SK-N-SH (cell line): Measurements from ENCODE around the gene TAS2R30. TPM values are rescaled to one million over a fixed set of nuclear protein-coding genes. Genes with fewer than 3 reads are reported as not detected.

ENCODE experiments used
- CTCF ChIA-PET: fragments of 300-600, 350-600 bp; formaldehyde crosslinking; extraction: SDS; loops from one replicate; lab custom pipeline; 2021; lab: Yijun Ruan, JAX
- POLR2A ChIA-PET: fragments of 350-600 bp; sonication (Branson Sonifier 250); formaldehyde crosslinking; extraction: SDS; loops from one replicate; lab custom pipeline; 2020; ENCODE audit warnings: antibody characterized with exemption, inconsistent platforms; lab: Yijun Ruan, JAX
- DNase-seq: peaks from one replicate; pipeline ENCODE4 v3.0.0; 2012
- H2AFZ ChIP-seq: fragments of 200-600 bp; sonication (generic); 2 replicates; pipeline ENCODE4 v1.8.1; 2016; ENCODE audit warnings: antibody characterized with exemption, mild to moderate bottlenecking, low read depth
- H3F3A ChIP-seq: fragments of 200-600 bp; sonication (generic); replicated peaks from 2 replicates; pipeline ENCODE3; 2016; ENCODE audit warnings: antibody characterized with exemption, mild to moderate bottlenecking; ENCODE audit not compliant: insufficient read depth
- H3K27ac ChIP-seq, 2 experiments: fragments of 200-500 bp in 1 of 2; fragments of 200-600 bp in 1 of 2; sonication (Bioruptor generic) in 1 of 2; sonication (generic), shearing (Covaris generic) in 1 of 2; 2 replicates each; pipeline versions ENCODE4 v1.5.1 to v1.6.1; 2014 to 2016; ENCODE audit warnings: low read depth in 2 of 2, inconsistent platforms in 1 of 2, low read length in 1 of 2, mild to moderate bottlenecking in 1 of 2, mixed read lengths in 1 of 2
- H3K27me3 ChIP-seq: fragments of 200-600 bp; sonication (generic), shearing (Covaris generic); 2 replicates; pipeline ENCODE4 v1.6.1; 2016; ENCODE audit warnings: mixed run types; ENCODE audit not compliant: insufficient read depth
- H3K36me3 ChIP-seq, 2 experiments: fragments of 200-500 bp in 1 of 2; fragments of 200-600 bp in 1 of 2; sonication (Bioruptor generic) in 1 of 2; sonication (generic) in 1 of 2; replicated peaks in 1 of 2; 2 replicates each; pipeline versions ENCODE3 to v1.5.1; 2014 to 2016; ENCODE audit warnings: low read length in 1 of 2, mild to moderate bottlenecking in 1 of 2; ENCODE audit not compliant: insufficient read depth in 2 of 2, control insufficient read depth in 1 of 2
- H3K4me1 ChIP-seq, 2 experiments: fragments of 200-500 bp in 1 of 2; fragments of 200-600 bp in 1 of 2; sonication (Bioruptor generic) in 1 of 2; sonication (generic), shearing (Covaris generic) in 1 of 2; 2 replicates each; pipeline versions ENCODE4 v1.5.1 to v1.6.1; 2014 to 2016; ENCODE audit warnings: low read depth in 1 of 2, low read length in 1 of 2, mixed run types in 1 of 2; ENCODE audit not compliant: insufficient read depth in 2 of 2, control insufficient read depth in 1 of 2
- H3K4me2 ChIP-seq: fragments of 200-600 bp; sonication (generic), shearing (Covaris generic); 2 replicates; pipeline ENCODE4 v1.6.1; 2017; ENCODE audit warnings: mixed run types
- H3K4me3 ChIP-seq, 2 experiments: fragments of 200-500 bp in 1 of 2; fragments of 200-600 bp in 1 of 2; sonication (Bioruptor generic) in 1 of 2; sonication (generic), shearing (Covaris generic) in 1 of 2; 2 replicates each; pipeline versions ENCODE4 v1.5.1 to v1.8.1; 2014 to 2016; ENCODE audit warnings: low read depth in 2 of 2, inconsistent platforms in 1 of 2, low read length in 1 of 2, mild to moderate bottlenecking in 1 of 2, mixed read lengths in 1 of 2, moderate library complexity in 1 of 2
- H3K79me2 ChIP-seq: fragments of 200-600 bp; sonication (generic); 2 replicates; pipeline ENCODE4 v1.8.1; 2017; ENCODE audit warnings: mild to moderate bottlenecking; ENCODE audit not compliant: insufficient read depth
- H3K9ac ChIP-seq: fragments of 200-600 bp; sonication (generic); 2 replicates; pipeline ENCODE4 v1.6.1; 2017; ENCODE audit warnings: mixed run types
- H3K9me2 ChIP-seq: fragments of 200-600 bp; sonication (generic); 2 replicates; pipeline ENCODE4 v1.6.1; 2017; ENCODE audit warnings: mixed run types
- H3K9me3 ChIP-seq: fragments of 200-600 bp; sonication (generic); 2 replicates; pipeline ENCODE4 v1.6.1; 2017; ENCODE audit warnings: mixed run types, mild to moderate bottlenecking, moderate library complexity
- H4K20me1 ChIP-seq: fragments of 200-600 bp; sonication (generic); 2 replicates; pipeline ENCODE4 v1.6.1; 2017; ENCODE audit warnings: mild to moderate bottlenecking, mixed run types; ENCODE audit not compliant: insufficient read depth
- FOSL2 ChIP-seq: IDR thresholded peaks from 2 replicates; pipeline ENCODE4 v1.4.0; 2012; ENCODE audit warnings: low read depth, mild to moderate bottlenecking, moderate library complexity, borderline replicate concordance
- GATA2 ChIP-seq: sonication (generic); formaldehyde crosslinking; IDR thresholded peaks from 2 replicates; pipeline ENCODE4 v1.5.0; 2020; ENCODE audit warnings: mild to moderate bottlenecking, missing genetic modification reagents
- JUND ChIP-seq: IDR thresholded peaks from 2 replicates; pipeline ENCODE4 v1.4.0; 2012
- MXI1 ChIP-seq: IDR thresholded peaks from 2 replicates; pipeline ENCODE4 v1.6.1; 2012; ENCODE audit warnings: mild to moderate bottlenecking, low read depth, low read length, improper control_type of control experiment
- POLR2AphosphoS5 ChIP-seq: IDR thresholded peaks from 2 replicates; pipeline ENCODE4 v1.6.1; 2012; ENCODE audit warnings: low read depth, low read length
- RAD21 ChIP-seq: IDR thresholded peaks from 2 replicates; pipeline ENCODE4 v1.6.1; 2012; ENCODE audit warnings: mild to moderate bottlenecking, low read length
- TEAD4 ChIP-seq: IDR thresholded peaks from 2 replicates; pipeline ENCODE4 v1.4.0; 2012; ENCODE audit warnings: mild to moderate bottlenecking, borderline replicate concordance; ENCODE audit not compliant: insufficient read depth
- WGBS: methylation state at CpG from one replicate; pipeline ENCODE4 v1.1.6; 2017; ENCODE audit warnings: low lambda C conversion rate; 5-methylcytosine and 5-hydroxymethylcytosine counted together
- polyA plus RNA-seq, 3 experiments: library from polyadenylated mRNA; depleted of rRNA; stranded (reverse); fragments of >200 nt; gene quantifications; 2 replicates each; pipeline ENCODE4 v1.2.3, GENCODE V29; 2012
- small RNA-seq, 7 experiments: library from RNA; depleted of rRNA; stranded (forward); fragments of <200 nt; gene quantifications; one replicate each; pipeline ENCODE3, GENCODE V24; 2012
- TF ChIP-seq, protein P1 (sequence below): fragments of 150-350 bp; IDR thresholded peaks from 2 replicates; pipeline ENCODE4 v1.6.1; 2016; ENCODE audit warnings: mild to moderate bottlenecking, low read depth, low read length
- TF ChIP-seq, protein P2 (sequence below): IDR thresholded peaks from 2 replicates; pipeline ENCODE4; 2012

The TAS2R30 gene
- polyA plus RNA-seq, 1 of the 3 experiments (the other 2 are of a cell fraction) = 0.05 TPM

DNA sequence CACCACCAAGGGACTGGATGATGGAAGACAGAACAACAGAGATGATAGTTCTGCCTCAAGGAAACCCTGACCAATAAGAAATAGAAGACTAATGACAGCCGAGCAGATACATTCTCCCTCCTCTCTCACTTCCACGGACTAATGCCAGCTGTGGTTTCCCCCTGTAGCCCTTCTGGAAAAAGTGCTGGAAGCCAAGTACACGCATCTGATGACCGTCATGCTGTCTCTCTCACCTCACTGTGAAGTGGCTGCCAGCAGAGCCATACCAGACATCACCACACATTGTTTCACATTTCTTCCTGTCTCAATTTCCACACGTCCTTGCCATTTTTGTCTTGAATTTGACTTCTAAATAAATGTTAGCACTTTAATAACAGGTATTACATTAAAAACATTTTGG lies 45.2 kb downstream of the TAS2R30 start (continued):
- TF ChIP-seq, protein P1, sequence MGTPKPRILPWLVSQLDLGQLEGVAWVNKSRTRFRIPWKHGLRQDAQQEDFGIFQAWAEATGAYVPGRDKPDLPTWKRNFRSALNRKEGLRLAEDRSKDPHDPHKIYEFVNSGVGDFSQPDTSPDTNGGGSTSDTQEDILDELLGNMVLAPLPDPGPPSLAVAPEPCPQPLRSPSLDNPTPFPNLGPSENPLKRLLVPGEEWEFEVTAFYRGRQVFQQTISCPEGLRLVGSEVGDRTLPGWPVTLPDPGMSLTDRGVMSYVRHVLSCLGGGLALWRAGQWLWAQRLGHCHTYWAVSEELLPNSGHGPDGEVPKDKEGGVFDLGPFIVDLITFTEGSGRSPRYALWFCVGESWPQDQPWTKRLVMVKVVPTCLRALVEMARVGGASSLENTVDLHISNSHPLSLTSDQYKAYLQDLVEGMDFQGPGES = no peak
- no peak for TF ChIP-seq MXI1
- no peak for TF ChIP-seq JUND
- TF ChIP-seq FOSL2 = no peak
- TF ChIP-seq RAD21 = no peak
- TF ChIP-seq POLR2AphosphoS5 = no peak
- no peak for TF ChIP-seq TEAD4
- no peak for TF ChIP-seq GATA2 (CRISPR knock-in tag)

DNA sequence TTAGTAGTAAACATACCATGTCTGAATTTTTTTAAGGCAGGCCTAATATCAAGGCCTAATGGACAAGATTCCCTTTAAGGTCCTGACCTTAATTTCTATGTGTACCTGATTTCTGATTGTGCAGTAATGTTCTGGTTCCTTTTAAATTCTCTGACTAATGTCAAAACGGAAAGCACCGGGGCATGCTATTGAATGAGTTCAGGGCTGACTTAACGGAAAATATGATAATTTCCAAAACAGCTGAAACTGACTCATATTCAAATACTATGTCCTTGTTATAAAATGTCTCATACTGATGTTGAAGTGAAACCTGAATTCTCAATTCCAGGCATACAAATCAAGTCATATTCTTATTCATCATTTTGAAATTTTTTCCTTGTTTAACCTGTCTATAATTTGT lies 49.0 kb downstream of the TAS2R30 start:
- ChIA-PET CTCF (no interaction called here), POLR2A (no interaction called here)
- Histone ChIP-seq H3K27ac (no peak overlapping the region), H3K4me2 (no peak overlapping the region), H3K4me1 (no peaks in the 10 kb centered on the region), H3K9me3 (no peaks in the 10 kb centered on the region), H3K9ac (no peak overlapping the region), H3K4me3 (no peak overlapping the region), H2AFZ (no peak overlapping the region), H3F3A (no peaks in the 10 kb centered on the region), H3K27me3 (no peaks in the 10 kb centered on the region), H3K79me2 (no peaks in the 10 kb centered on the region), H4K20me1 (no peaks in the 10 kb centered on the region), H3K9me2 (no peaks in the 10 kb centered on the region), H3K36me3 (no peaks in the 10 kb centered on the region)
- no peak for DNase-seq
- WGBS = no CpG with 5 or more reads among the region's 3 CpGs
- TF ChIP-seq, protein P2, sequence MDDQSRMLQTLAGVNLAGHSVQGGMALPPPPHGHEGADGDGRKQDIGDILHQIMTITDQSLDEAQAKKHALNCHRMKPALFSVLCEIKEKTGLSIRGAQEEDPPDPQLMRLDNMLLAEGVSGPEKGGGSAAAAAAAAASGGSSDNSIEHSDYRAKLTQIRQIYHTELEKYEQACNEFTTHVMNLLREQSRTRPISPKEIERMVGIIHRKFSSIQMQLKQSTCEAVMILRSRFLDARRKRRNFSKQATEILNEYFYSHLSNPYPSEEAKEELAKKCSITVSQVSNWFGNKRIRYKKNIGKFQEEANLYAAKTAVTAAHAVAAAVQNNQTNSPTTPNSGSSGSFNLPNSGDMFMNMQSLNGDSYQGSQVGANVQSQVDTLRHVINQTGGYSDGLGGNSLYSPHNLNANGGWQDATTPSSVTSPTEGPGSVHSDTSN = no peak

Small RNAs within 50 kb of the gene (small RNA-seq; reads per million reads assigned to genes)
- gene AC018630.1 = 0 reads per million in 7 experiments

Other genes with a start within 250 kb of the TAS2R30 start
- gene TAS2R13, start 225.1 kb downstream of the TAS2R30 start, polyA plus RNA-seq (2012; rRNA removed) = 0.03 TPM in 1 of 2 replicates, not detected in the other
- not detected in 2 replicates for gene PRH2, start 205.4 kb downstream of the TAS2R30 start, polyA plus RNA-seq (2012; rRNA removed)
- 1.4 and 2.3 TPM in 2 replicates for gene TAS2R14, start 195.4 kb downstream of the TAS2R30 start, polyA plus RNA-seq (2012; rRNA removed)
- gene TAS2R50, start 147.7 kb downstream of the TAS2R30 start, polyA plus RNA-seq (2012; rRNA removed) = 0.05 and 0.10 TPM in 2 replicates
- gene TAS2R20, start 136.3 kb downstream of the TAS2R30 start, polyA plus RNA-seq (2012; rRNA removed) = 0.33 and 0.65 TPM in 2 replicates
- 0.15 and 0.47 TPM in 2 replicates for gene TAS2R19, start 112.0 kb downstream of the TAS2R30 start, polyA plus RNA-seq (2012; rRNA removed)
- 0.16 and 0.39 TPM in 2 replicates for gene TAS2R31, start 103.2 kb downstream of the TAS2R30 start, polyA plus RNA-seq (2012; rRNA removed)
- 0.07 TPM in 1 of 2 replicates, not detected in the other for gene TAS2R46, start 72.3 kb downstream of the TAS2R30 start, polyA plus RNA-seq (2012; rRNA removed)
- gene TAS2R43, start 42.3 kb downstream of the TAS2R30 start, polyA plus RNA-seq (2012; rRNA removed) = not detected in 2 replicates
- gene SMIM10L1, start 36.5 kb upstream of the TAS2R30 start, polyA plus RNA-seq (2012; rRNA removed) = 3.5 and 4.3 TPM in 2 replicates
- not detected in 2 replicates for gene TAS2R42, start 52.3 kb upstream of the TAS2R30 start, polyA plus RNA-seq (2012; rRNA removed)
- not detected in 2 replicates for gene PRB3, start 135.1 kb upstream of the TAS2R30 start, polyA plus RNA-seq (2012; rRNA removed)
- not detected in 2 replicates for gene PRB4, start 175.8 kb upstream of the TAS2R30 start, polyA plus RNA-seq (2012; rRNA removed)